Stimulated activated CD4-positive, alpha-beta T cell treated with anti-CD3 and anti-CD28 coated beads, Interleukin-1b, Interleukin-23, amount 100 ng/mL, for 24 hours (primary cell): ENCODE results near the gene M1AP.
A peak's percentile ranks its signal among the peaks of the same experiment; 100 is the strongest.

ENCODE experiments used
- DNase-seq, 4 experiments: peaks; one replicate each; pipeline ENCODE4 v3.0.0-alpha.2; 2020; ENCODE audit warnings: low read depth in 4 of 4, low spot score in 1 of 4

Gene M1AP

DNA sequence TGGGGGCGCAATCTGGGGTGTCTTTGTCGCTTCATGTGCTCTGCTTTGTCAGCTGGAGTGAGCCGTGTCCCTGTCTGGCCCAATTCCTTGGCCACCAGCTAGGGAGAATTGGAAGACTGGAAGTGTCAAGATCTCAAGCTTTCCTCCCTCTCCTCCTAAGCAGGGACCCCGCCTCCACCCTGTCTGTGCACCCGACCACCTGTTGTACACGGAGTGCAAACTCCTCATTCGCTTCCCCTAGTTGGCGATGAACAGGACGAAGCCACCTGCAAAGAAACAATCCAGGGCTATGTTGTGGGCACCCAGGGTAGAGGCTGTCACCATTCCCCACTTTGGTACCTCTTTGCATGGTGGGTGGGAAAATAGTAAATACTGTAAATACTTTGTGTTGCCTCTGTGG, 120.4 kb downstream of the M1AP start:
- DNase-seq, result no peak

DNA sequence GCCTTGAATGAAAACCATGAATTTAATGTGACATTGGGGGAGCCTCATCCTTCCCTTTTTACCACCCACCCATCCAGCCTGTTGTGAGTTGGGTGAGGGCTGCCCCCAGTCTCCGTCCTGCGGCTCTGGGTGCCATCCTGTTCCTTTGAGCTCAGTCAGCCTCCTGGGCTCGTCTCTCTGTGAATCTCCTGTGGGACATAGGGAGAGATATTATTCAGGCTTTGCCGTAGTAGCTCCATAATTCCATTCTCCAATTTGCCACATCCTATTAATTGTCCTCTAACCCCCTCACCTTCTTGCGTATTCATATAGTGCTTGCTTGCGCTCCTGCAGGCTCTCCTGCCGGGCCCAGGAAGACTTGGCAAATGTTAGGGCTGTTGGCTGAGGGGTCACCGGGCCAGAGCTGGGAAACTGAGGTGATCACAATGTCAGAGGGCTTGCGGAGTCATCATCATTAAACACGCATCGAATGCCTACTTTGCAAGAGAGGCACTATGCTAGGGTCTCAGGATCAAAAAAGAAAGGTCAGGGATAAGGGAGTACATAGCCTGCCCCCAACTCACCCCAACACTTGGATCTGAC, 121.4 kb downstream of the M1AP start:
- no peak for DNase-seq

DNA sequence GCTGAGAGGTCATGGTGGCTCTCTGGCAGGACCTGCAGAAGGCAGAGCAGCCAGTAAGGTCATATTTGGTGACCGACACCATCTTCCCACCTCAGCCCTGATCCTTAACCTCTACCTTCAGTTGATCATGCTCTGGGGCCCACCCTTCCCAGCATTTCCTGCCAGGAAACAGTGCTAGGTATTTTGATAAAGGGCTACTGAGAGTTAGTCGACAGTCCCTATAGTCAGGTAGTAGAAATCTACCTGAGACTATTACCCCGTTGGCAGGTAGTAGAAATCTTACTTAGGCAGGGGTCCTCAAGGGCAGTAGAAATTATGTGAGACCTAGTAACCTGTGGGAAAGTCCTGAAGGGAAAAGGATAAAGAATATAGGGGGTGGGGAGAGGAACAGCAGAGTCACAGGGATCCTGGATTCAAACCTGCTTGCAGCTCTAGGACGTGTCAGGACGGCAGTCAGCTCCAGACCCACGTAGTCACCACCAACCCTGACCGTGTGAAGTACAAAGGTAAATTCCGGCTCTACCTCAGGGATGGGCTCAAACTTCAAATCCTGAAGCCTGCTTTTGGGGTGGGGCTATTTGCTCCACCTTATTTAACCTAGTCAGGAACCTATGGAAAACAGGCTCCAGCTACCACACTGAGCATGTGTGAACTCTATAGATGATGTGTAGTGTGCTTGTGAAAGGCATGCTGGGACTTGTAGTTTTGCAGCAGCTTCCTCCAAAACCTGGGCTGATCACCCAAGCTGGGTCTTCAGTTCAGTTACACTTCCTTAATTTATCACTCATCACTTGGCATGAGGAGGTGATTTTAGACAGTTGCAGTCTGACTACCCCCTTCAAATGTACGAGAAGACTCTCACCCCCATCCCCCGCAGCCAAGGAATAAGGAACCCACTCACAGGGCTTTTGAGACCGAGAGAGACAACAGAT, 122.1 kb downstream of the M1AP start, which contains the start of gene DQX1:
DQX1 (minus strand) TSS at position 515 of the 932 bp plus-strand sequence; CDS start at position 13, 502 bp downstream.
- no peak for DNase-seq

DNA sequence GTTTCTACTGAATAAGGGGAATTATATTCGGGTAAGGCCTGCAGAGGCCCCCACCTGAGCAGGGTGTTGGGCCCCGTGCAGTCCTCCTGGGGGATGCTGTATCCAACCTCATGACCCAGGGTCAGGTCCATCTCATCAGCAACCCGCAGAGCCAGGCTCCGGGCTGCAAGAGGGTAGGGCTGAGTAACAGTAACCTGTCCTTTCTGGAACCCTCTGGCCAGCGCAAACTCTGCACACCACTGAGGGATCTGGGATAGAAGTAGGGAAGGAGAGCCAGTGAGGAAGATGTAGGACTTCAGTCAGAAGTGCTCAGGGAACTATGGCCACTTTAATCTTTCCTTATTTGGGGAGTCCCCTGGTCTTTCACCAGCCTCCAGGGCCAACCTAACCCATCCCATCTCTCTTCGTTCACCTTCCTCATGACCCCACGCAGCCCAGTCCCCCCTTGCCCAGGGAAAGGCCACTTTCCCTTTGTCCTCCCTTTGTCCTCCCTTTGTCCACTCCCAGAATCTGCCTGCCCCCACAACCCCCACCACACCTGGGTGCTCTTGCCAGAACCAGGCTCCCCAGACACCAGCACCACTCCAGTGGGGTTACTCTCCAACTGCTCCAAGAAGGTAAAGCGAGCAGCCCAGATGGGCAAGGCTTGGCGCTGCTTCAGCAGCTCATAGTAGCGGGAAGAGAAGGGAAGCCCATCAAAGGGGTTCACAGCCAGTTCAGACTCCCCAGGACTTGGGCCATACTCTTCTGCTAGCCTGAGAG, 123.0 kb downstream of the M1AP start:
- DNase-seq, result no peak

DNA sequence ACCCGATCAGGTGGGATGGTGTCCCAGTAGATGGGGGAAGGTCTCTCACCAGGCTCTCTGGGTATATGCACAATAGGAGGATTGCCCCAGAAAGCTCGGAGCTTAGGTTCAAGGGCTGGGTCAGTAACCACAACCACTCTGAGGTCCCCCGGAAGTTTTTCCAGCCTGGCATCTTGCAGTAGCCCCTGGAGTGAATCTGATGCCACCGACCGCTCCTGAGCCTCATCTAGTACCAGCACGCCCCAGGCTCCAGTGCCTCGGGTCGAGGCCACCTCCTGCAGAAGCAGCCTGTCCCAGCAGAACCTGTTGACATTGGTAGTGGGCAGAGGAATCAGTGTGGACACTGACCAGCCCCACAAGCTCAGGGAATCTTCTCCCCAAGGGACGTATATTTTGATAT, 124.1 kb downstream of the M1AP start:
- DNase-seq, result no peak

DNA sequence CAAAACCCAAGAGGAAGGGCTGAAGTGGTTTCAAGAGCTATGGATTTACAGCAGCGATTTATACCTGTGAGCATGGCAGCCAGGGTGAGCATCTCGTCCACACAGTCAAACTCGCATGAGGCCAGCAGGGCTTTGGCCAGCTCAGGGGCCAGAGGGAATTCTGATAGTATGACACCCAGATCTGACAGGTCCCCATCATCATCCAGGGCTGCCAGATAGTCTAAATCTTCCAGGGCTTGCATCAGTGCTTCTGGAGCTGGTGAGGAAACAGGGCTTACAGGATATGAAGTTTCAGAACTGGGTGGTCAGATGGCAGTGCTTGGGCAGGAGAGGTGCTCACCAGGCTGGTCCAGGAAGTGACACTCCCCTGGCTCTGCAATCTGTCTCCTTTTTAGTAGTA, 125.6 kb downstream of the M1AP start:
- no peak for DNase-seq

DNA sequence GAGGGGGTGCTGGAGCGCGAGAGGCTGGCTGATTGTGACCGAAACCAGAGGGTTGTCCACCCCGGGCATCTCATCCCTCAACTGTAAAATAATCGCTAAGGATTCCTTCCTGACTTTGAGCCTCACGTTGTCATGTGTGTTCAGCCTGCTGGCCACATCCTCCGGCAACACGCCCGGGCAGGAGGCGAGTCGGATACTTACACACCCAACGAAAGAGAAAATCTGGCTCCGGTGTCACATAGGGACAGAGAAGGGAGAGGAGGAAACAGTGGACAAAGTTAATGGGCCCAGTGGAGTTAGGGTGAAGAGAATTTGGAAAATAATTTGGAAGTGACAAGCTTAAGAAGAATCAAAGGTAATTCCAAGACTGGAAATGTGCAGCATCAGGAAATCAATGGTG, 131.5 kb downstream of the M1AP start:
- no peak for DNase-seq

DNA sequence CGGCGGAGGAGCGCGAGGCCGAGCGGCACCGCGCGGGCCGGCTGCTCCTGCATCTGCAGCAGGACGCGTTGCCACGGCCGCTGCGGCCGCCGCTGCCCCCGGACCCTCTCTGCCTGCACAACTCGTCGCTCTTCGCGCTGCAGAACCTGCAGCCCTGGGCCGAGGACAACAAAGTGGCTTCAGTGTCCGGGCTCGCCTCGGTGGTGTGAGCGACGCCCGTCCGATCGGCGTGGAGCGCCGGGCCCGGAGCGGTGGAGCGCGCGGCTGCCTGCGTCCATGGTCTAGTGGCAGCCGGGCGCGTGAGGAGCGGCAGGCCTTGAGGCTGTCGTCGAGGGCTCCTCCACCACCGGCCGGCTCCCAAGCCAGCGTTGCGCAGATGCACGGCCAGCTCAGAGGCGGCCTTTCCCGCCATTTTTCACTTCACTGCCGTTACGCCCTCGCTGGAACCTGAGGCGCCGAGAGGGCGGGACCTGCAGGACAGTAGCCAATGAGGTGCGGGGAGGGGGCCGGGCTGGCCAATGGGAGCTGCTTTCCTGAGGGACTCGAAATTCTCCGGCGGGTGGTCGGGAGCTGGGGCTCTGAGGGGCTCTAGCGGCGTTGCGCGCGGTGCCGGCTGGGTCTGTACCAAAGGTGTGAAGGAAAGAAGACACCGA, 132.0 kb downstream of the M1AP start:
- DNase-seq, result peak in 2 of 4 experiments; percentile 66 to 72

DNA sequence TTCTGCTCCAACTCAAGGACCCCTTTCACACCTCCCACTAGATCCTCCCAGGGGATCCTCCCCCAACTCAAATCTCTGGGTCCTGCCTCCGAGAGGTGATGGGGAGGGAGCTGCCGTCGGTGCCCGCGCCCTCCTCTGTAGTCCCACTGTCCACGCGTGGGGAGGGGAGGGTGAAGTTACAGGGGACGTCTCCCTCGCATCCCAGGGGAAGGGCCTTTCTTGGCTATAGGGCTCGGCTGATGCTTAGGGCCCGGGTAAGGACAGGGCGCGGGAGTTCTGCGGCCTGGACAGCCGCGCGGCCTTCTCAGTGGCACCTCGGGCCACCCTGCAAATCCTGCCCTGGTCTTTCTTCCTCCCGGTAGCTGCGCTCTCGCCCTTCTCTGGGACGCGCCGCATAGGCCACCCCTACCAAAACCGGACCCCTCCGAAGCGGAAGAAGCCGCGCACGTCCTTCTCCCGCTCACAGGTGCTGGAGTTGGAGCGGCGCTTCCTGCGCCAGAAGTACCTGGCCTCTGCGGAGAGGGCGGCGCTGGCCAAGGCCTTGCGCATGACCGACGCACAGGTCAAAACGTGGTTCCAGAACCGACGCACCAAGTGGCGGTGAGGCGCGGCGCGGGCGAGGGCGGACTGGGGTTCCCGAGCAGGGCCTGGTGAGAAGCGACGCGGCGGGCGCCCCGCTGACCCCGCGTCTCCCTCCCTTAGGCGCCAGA, 132.7 kb downstream of the M1AP start:
- no peak for DNase-seq

DNA sequence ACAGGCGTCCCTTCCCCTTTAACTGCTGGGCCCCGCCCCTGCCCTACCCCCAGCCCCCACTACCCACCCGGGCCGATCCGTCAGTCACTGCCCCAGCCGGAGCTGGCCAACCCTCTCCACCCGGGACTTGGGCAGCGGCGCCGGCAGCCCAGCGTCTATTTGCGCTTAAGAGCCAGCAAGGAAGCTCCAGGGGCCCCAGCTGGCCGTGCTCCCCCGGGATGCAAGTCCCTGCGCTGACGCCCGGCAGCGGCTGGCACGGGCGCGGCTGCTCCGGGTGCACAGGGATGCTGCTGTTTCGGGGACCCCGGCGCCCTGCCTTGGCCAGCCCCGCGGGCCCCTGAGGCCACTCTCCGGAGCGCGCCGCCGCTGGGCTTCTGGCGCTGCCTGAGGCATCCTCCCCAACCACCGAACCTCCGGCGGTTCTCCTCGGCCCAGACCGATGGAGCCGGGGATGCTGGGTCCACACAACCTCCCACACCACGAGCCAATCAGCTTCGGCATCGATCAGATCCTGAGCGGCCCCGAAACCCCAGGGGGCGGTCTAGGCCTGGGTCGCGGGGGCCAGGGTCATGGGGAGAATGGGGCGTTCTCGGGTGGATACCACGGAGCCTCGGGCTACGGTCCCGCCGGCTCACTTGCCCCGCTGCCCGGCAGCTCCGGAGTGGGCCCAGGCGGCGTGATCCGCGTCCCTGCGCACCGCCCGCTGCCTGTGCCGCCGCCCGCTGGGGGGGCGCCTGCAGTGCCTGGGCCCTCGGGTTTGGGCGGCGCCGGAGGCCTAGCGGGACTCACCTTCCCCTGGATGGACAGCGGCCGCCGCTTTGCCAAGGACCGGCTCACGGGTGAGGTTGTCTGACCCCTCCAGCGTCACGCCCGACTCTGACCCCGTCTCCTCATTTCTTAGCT, 133.5 kb downstream of the M1AP start, which contains the start of gene TLX2:
TLX2 (plus strand) TSS at position 83 of the 903 bp plus-strand sequence; CDS start at position 440, 357 bp downstream.
- no peak for DNase-seq

DNA sequence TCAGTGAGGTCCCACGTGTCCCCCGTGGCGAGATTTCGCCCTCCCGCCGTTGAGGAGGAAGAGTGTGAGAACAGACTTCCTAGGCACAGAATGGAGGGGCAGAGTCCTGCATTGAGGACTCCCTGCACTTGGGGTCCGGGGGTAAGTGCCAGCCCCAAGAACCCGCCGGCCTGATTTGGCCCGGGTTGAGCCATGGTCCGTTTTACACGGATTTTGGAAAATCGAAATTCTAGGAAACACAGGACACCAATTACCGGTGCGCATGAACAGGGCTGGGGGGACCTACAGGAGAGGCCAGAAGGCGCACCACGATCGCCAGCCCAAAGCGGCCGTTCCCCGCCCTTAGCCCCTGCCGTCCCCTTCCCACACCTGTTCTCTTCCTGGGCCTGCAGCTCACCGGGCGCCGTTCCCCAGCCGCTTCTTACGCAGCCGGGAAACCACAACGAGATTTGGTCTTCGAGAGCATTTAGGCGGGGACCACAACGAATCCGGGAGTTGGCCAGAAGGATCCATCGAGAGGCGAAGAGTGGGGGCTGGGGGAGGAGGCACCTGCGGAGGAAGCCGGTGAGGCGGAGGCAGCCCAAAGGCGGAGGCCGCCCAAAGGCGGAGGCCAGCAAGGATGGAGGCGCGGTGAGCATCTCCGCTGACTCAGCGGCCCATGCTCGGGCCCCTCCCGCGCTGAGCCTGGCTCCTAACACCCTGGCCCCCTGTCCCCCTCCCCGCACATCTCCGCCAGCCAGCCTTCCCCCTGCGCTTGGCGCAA, 134.3 kb downstream of the M1AP start:
- DNase-seq, result peak in 1 of 4 experiments; percentile 32

DNA sequence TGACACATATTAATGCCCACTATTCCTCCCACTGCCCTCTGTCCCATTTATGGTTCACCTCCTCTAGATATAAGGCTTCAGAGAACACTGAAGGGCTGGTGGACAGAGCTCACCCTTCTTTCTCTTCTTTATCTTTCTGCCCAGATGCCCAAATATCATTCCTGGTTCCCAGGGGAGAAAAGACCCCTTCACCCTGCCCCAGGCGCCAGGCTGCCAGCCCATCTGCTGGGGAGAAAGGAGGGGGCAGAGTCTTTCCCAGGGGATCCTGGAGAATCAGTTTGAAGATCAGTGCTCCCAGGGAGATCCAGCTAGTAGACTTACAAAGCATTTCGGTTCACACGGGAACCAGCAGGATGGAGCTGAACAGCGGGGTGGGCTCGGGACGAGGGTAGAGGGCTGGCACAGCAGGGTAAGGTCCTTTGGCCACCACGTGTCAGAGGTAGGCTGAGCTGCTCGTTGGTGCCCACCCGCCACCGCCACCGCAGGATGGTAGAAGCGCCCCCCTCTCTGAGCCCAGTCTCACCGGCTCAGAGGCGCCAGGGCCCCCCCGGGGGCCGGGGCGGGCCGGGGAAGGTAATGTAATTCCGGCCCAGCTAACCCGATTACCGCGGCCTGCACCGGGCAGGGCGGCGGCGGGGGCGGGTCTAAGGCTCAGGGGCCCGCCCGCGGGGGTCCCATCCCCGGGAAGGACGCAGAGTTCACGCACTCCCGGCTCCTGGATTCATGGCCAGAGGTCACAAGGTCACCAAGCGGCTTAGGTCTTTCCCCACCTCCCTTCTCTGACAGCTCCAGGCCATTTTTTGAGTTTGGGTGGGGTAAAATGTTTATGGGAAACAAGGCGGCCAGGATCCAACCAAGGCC, 135.2 kb downstream of the M1AP start:
- DNase-seq, result no peak

DNA sequence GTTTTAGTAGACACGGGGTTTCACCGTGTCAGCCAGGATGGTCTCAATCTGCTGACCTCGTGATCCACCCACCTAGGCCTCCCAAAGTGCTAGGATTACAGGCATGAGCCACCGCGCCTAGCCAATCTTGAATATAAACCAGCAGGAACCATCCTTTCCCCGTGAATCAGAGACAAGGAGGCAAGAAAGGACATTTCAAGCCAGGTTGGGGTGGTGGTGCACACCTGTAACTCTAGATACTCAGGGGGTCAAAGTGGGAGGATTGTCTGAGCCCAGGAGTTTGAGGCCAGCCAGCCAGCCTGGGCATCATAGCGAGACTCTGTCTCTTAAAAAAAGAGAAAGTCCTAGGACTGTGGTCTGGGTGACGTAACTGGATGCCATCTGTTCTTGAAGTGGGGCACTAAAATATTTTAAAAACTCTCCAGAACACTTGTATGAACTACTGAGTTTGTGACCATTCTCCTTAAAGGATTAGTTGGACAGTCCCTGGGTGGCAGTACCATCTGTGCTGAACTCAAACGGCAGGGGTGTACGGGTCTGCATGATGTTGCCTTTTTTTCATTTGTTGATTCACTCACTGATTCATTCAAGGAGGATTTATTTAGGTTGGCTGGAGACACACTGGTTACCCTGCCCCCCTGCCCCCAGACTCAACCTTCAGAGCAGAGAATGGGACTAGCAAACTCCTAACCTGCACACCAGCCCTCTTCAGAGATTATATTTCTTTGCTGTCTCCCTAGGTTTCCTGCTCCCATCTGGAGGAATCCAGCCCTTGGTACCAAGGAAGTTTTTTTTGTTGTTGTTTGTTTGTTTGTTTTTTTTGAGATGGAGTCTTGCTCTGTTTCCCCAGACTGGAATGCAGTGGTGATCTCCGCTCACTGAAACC, 136.8 kb downstream of the M1AP start:
- no peak for DNase-seq

DNA sequence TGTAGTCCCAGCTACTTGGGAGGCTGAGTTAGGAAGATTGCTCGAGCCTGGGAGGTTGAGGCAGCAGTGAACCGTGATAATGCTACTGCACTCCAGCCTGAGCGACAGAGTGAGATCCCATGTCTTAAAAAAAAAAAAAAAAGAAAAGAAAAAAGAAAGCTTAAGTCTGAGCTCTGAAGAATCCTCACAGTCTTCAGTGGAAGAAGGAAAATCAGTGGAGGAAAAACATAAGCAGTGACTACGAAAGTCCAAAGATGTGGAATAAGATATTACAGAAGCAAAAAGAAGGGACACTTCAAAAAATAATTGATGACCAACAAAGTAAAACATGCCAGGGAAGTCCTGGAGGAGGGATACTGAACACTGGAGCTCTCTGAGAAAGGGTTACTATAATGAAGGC, 137.9 kb downstream of the M1AP start:
- no peak for DNase-seq

DNA sequence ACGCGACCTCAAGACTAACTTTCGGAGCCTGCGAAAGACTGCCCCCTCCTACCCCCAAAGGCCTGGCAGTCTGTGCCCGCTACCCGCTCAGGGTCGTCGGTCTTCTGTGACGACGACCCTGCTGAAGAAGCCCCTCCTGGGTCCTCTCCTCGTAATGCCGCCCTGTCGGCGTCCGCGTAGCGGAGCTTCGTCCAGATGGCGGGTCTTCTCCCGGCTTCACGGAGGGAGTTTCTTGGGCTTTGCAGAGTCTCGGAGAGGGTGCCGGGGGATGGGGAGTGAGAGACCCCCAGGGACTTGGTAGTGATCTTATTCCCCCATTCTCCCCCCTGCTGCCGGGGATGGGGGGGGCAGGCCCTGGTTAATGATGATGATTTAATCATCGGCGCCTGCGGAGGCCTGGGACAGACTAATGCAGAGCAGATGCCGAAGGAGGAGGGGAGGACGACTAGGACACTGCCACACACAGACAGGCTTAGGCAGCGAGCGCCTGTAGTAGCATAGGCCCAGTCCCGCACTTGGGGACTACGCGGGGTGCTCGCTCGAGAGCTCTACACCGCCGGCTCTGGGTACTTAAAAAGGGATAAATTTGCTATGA, 140.1 kb downstream of the M1AP start:
- DNase-seq, result no peak
